Measurements from ENCODE around the gene BTBD10.

The BTBD10 gene

DNA sequence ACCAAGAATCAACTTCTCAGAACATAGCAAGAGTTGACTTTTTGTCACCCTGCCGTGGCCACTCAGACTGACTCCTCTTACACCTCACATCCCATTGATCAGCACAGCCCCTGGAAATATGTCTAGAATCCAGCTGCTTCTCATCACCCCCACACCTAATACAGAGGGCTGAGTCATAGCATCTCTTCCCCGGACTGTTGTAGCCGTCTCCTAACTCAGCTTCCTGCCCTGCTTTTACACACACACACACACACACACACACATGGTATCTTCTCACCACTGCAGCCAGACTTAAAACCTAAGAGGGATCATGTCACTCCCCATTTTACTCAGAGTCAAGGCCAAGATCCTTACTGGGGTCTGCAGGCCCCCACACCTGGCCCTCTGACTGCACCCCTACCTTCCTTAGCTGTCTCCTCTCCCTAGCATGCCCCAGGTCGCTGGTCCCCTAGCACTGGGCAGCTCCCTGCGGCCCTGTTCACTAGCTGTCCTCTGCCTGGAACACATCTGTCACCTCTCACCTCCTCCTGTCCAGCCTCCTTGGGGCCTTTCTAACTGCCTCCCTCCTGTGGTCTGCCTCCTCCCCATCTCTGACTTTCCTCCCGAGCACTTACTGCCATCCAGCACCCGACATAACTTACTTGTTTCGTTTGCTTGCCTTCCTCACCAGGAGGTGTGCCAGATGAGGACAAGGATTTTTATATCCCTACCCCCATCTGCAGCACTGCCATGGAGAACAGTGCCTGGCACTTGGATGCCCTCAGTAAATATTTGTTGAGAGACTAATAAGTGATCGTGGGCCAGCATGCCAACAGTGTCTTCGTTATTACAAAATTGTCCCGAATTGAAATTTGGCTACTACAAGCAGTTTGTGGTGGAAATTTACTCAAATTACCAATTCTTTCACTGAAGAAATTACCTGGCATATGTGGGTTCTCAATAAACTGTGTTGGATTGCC is 123.5 kb downstream of the BTBD10 start:
- DNase-seq (ENCODE audit: low read depth in 2 of 2), result peak; percentile 90 to 92

DNA sequence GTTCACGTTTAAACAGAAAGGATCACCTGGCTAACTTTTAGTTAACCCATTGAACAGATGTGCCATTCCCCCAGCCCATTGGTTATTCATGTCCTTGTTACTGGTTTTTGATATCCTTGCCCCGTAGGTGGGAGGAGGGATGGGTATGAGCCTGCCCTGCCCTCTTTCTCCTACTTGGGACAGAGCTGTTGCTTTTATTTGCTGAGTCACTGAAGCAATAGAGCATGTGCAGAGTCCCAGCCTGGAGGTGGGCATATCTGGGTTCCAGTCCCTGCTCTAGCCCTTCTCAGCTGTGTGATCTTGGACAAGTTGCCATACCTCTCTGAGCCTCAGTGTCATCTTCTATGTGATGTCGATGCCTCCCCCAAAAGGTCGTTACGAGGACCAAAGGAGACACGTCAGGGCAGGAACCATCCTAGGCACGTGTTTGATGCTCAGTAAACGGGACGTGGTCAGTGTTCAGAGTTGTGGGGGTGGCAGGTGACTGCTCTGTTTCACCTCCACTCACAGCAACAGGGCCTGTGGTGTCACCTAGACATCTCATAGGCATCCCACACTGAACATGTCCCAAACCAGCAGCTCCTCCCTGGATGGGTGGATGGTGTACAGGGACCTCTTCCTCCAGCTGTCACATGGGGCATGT is 124.5 kb downstream of the BTBD10 start:
- DNase-seq (ENCODE audit: low read depth in 2 of 2), result no peak

DNA sequence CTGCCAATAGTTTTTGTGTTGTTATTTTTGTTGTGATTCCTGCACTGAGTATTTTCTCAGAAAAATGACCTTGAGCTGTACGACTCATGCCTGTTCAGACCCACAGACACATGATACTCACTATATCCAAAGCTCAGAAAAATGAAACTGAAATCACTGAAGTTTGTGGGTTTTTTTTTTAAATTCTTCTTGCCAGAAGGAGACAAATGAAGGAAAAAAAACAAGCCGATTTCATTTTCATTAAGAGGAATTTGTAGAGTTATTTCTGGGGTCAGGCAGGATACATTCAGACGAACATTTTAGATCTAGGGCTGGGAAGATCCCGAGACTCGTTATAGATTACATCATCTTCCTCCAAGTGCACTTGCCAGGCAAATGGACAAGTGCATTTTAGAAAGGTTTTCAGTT is 125.0 kb downstream of the BTBD10 start:
- DNase-seq (ENCODE audit: low read depth in 2 of 2), result peak; percentile 18 to 32
